H9 (cell line): Measurements from ENCODE around the gene OTULINL. TPM values are rescaled to one million over a fixed set of nuclear protein-coding genes. Genes with fewer than 3 reads are reported as not detected.

Experiments
- DNase-seq: peaks from one replicate; pipeline ENCODE4 v3.0.0-alpha.2; 2017
- H2AFZ ChIP-seq: one replicate; pipeline ENCODE4 v1.6.1; 2013; ENCODE audit warnings: mild to moderate bottlenecking, low read length, control low read depth, moderate library complexity
- H2AK5ac ChIP-seq: 2 replicates; pipeline ENCODE4 v1.6.1; 2013; ENCODE audit warnings: low read length, control low read depth, mixed read lengths; ENCODE audit not compliant: insufficient read length
- H2BK120ac ChIP-seq: one replicate; pipeline ENCODE4 v1.6.1; 2013; ENCODE audit warnings: low read depth, mild to moderate bottlenecking, low read length, control low read depth, inconsistent platforms; ENCODE audit not compliant: poor library complexity, severe bottlenecking
- H2BK12ac ChIP-seq: 2 replicates; pipeline ENCODE4 v1.6.1; 2013; ENCODE audit warnings: low read length, control low read depth, mixed read lengths, low read depth; ENCODE audit not compliant: insufficient read length
- H2BK15ac ChIP-seq: 2 replicates; pipeline ENCODE4 v1.6.1; 2013; ENCODE audit warnings: low read depth, low read length, control low read depth
- H2BK20ac ChIP-seq: one replicate; pipeline ENCODE4 v1.6.1; 2013; ENCODE audit warnings: low read depth, mild to moderate bottlenecking, low read length, control low read depth, inconsistent platforms; ENCODE audit not compliant: poor library complexity, severe bottlenecking
- H2BK5ac ChIP-seq: 2 replicates; pipeline ENCODE4 v1.6.1; 2013; ENCODE audit warnings: low read length, control low read depth, mixed read lengths; ENCODE audit not compliant: insufficient read length
- H3K14ac ChIP-seq: 2 replicates; pipeline ENCODE4 v1.6.1; 2013; ENCODE audit warnings: low read length, control low read depth; ENCODE audit not compliant: insufficient read depth
- H3K18ac ChIP-seq: 2 replicates; pipeline ENCODE4 v1.6.1; 2013; ENCODE audit warnings: low read depth, mild to moderate bottlenecking, mixed read lengths, low read length, control low read depth; ENCODE audit not compliant: insufficient read length
- H3K23ac ChIP-seq: 2 replicates; pipeline ENCODE4 v1.6.1; 2013; ENCODE audit warnings: low read length, control low read depth, mixed read lengths, low read depth; ENCODE audit not compliant: insufficient read length
- H3K23me2 ChIP-seq: 2 replicates; pipeline ENCODE4 v1.6.1; 2013; ENCODE audit warnings: low read depth, mild to moderate bottlenecking, mixed read lengths, low read length, control low read depth; ENCODE audit not compliant: insufficient read length, poor library complexity, severe bottlenecking
- H3K27ac ChIP-seq: 2 replicates; pipeline ENCODE4 v1.5.1; 2013; ENCODE audit warnings: low read length, control low read depth, mixed read lengths, low read depth; ENCODE audit not compliant: insufficient read length
- H3K27me3 ChIP-seq: 2 replicates; pipeline ENCODE4 v1.6.1; 2013; ENCODE audit warnings: low read length, control low read depth, inconsistent platforms; ENCODE audit not compliant: insufficient read depth
- H3K4ac ChIP-seq: 2 replicates; pipeline ENCODE4 v1.6.1; 2013; ENCODE audit warnings: low read depth, mild to moderate bottlenecking, control low read depth, inconsistent platforms, low read length, moderate library complexity
- H3K4me1 ChIP-seq: 2 replicates; pipeline ENCODE4 v1.6.1; 2013; ENCODE audit warnings: low read length, control low read depth, inconsistent platforms; ENCODE audit not compliant: insufficient read depth
- H3K4me2 ChIP-seq: 2 replicates; pipeline ENCODE4 v1.6.1; 2013; ENCODE audit warnings: low read length, control low read depth, mixed read lengths; ENCODE audit not compliant: insufficient read length, insufficient read depth
- H3K56ac ChIP-seq: 2 replicates; pipeline ENCODE4 v1.6.1; 2013; ENCODE audit warnings: low read depth, mild to moderate bottlenecking, mixed read lengths, low read length, control low read depth; ENCODE audit not compliant: insufficient read length
- H3K79me1 ChIP-seq: 2 replicates; pipeline ENCODE4 v1.6.1; 2013; ENCODE audit warnings: low read depth, mild to moderate bottlenecking, moderate library complexity, low read length, control low read depth, inconsistent platforms; ENCODE audit not compliant: insufficient read depth, poor library complexity, severe bottlenecking
- H3K79me2 ChIP-seq: 2 replicates; pipeline ENCODE4 v1.6.1; 2013; ENCODE audit warnings: low read length, control low read depth, inconsistent platforms; ENCODE audit not compliant: insufficient read depth
- H3K9ac ChIP-seq: 2 replicates; pipeline ENCODE4 v1.6.1; 2013; ENCODE audit warnings: low read length, control low read depth, mixed read lengths; ENCODE audit not compliant: insufficient read length; ENCODE audit errors: extremely low read depth
- H3K9me3 ChIP-seq: one replicate; pipeline ENCODE4 v1.6.1; 2013; ENCODE audit warnings: low read depth, low read length, inconsistent platforms; ENCODE audit not compliant: control insufficient read depth
- H3T11ph ChIP-seq: one replicate; pipeline ENCODE4 v1.6.1; 2013; ENCODE audit warnings: mild to moderate bottlenecking, low read length, control low read depth, inconsistent platforms
- H4K20me1 ChIP-seq: one replicate; pipeline ENCODE4 v1.6.1; 2013; ENCODE audit not compliant: control insufficient read depth, insufficient read length, insufficient read depth
- H4K5ac ChIP-seq: 2 replicates; pipeline ENCODE4 v1.6.1; 2013; ENCODE audit warnings: low read depth, mild to moderate bottlenecking, mixed read lengths, low read length, control low read depth; ENCODE audit not compliant: insufficient read length
- H4K8ac ChIP-seq: replicated peaks from 2 replicates; pipeline ENCODE4 v1.6.1; 2013; ENCODE audit warnings: low read length, control low read depth, mixed read lengths, low read depth; ENCODE audit not compliant: insufficient read length
- H4K91ac ChIP-seq: 2 replicates; pipeline ENCODE4 v1.6.1; 2013; ENCODE audit warnings: low read depth, mild to moderate bottlenecking, moderate library complexity, mixed read lengths, low read length, control low read depth; ENCODE audit not compliant: insufficient read length
- H3K27ac Mint-ChIP-seq, 3 experiments: 2 replicates in 2 of 3; 3 replicates in 1 of 3; pipeline ENCODE4 v1.8.0; 2020 to 2021; ENCODE audit warnings: mixed read lengths in 3 of 3, mild to moderate bottlenecking in 1 of 3, moderate library complexity in 1 of 3
- H3K27me3 Mint-ChIP-seq: 2 replicates; pipeline ENCODE4 v1.8.0; 2021; ENCODE audit warnings: low read depth, mild to moderate bottlenecking, moderate library complexity, mixed read lengths
- H3K36me3 Mint-ChIP-seq, 3 experiments: 2 replicates in 2 of 3; 3 replicates in 1 of 3; pipeline ENCODE4 v1.8.0; 2020 to 2021; ENCODE audit warnings: low read depth in 3 of 3, mixed read lengths in 3 of 3; ENCODE audit not compliant: insufficient read depth in 1 of 3
- H3K4me1 Mint-ChIP-seq, 2 experiments: 2 replicates each; pipeline ENCODE4 v1.8.0; 2020; ENCODE audit warnings: mixed read lengths in 2 of 2
- H3K4me3 Mint-ChIP-seq, 2 experiments: 2 replicates in 1 of 2; 3 replicates in 1 of 2; pipeline ENCODE4 v1.8.0; 2020 to 2021; ENCODE audit warnings: mild to moderate bottlenecking in 2 of 2, mixed read lengths in 2 of 2, moderate library complexity in 1 of 2
- H3K9me3 Mint-ChIP-seq, 2 experiments: 2 replicates in 1 of 2; 3 replicates in 1 of 2; pipeline ENCODE4 v1.8.0; 2020; ENCODE audit warnings: mild to moderate bottlenecking in 2 of 2, mixed read lengths in 2 of 2, moderate library complexity in 1 of 2
- WGBS: extraction: QIAGEN DNeasy Blood & Tissue Kit; methylation state at CpG from one replicate; pipeline ENCODE4 v1.1.7; 2013; ENCODE audit warnings: missing lambda C conversion rate, low lambda C conversion rate, mixed read lengths; ENCODE audit not compliant: insufficient read length; ENCODE audit errors: extremely low coverage; 5-methylcytosine and 5-hydroxymethylcytosine counted together
- total RNA-seq: library from RNA; stranded (reverse); gene quantifications from 2 replicates; pipeline ENCODE4 v1.2.1, GENCODE V29; 2021
- TF ChIP-seq, protein P1 (sequence below): fragments of 200-600 bp; sonication (generic); conservative IDR thresholded peaks from 3 replicates; pipeline ENCODE4 v1.8.0; 2021; ENCODE audit warnings: antibody characterized with exemption, mild to moderate bottlenecking

The OTULINL gene
- total RNA-seq, 1 experiment from 2014 or later = 7.5 TPM

DNA sequence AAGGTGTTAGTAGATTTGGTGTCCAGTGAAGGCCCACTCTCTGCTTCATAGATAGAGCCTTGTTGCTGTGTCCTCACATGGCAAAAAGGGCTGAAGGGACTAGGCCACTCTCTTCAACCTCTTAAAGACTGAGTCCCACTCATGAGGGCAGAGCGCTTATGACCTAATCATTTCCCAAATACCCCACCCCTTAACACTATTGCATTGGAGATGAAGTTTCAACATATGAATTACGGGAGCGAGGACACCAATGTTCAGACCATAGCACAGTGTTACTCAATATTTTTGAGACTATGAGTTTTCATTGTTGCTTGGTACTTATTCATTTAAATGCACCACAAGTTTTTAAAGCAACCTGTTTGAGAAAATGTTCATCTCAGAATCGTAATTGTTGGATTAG, 8.8 kb upstream of the OTULINL start:
- no CpG with 5 or more reads among the region's 4 CpGs for WGBS
- H2BK15ac ChIP-seq = no peak overlapping the region
- H3K4me1 ChIP-seq = no peaks in the 10 kb centered on the region
- H3K79me1 ChIP-seq = no peaks in the 10 kb centered on the region
- no peak overlapping the region for H4K91ac ChIP-seq
- no peak overlapping the region for H2BK120ac ChIP-seq
- no peaks in the 10 kb centered on the region for H3K23me2 ChIP-seq
- no peak overlapping the region for H3K9ac ChIP-seq
- H3K23ac ChIP-seq = no peak overlapping the region
- H3K4me1 Mint-ChIP-seq = no peaks in the 10 kb centered on the region
- no peak for DNase-seq
- H3K27me3 Mint-ChIP-seq = peaks cover 4% of the 10 kb centered on the region
- no peak overlapping the region for H3K4ac ChIP-seq
- H2BK5ac ChIP-seq = no peak overlapping the region
- H3K14ac ChIP-seq = no peak overlapping the region
- TF ChIP-seq, protein P1, sequence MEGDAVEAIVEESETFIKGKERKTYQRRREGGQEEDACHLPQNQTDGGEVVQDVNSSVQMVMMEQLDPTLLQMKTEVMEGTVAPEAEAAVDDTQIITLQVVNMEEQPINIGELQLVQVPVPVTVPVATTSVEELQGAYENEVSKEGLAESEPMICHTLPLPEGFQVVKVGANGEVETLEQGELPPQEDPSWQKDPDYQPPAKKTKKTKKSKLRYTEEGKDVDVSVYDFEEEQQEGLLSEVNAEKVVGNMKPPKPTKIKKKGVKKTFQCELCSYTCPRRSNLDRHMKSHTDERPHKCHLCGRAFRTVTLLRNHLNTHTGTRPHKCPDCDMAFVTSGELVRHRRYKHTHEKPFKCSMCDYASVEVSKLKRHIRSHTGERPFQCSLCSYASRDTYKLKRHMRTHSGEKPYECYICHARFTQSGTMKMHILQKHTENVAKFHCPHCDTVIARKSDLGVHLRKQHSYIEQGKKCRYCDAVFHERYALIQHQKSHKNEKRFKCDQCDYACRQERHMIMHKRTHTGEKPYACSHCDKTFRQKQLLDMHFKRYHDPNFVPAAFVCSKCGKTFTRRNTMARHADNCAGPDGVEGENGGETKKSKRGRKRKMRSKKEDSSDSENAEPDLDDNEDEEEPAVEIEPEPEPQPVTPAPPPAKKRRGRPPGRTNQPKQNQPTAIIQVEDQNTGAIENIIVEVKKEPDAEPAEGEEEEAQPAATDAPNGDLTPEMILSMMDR = no peak
- no peak overlapping the region for H2BK20ac ChIP-seq
- no peak overlapping the region for H4K8ac ChIP-seq
- H3K27ac ChIP-seq = no peak overlapping the region
- H3K36me3 Mint-ChIP-seq = no peaks in the 10 kb centered on the region; a peak in 1 of 7 replicates
- H2AK5ac ChIP-seq = no peak overlapping the region
- H3K4me3 Mint-ChIP-seq = no peak overlapping the region
- H2AFZ ChIP-seq = no peak overlapping the region
- H3K9me3 Mint-ChIP-seq = peaks cover 5% of the 10 kb centered on the region in 2 experiments; a peak in 2 of 5 replicates
- H3K27me3 ChIP-seq = no peaks in the 10 kb centered on the region
- no peak overlapping the region for H3K27ac Mint-ChIP-seq
- no peak overlapping the region for H2BK12ac ChIP-seq
- H3T11ph ChIP-seq = no peak overlapping the region
- no peaks in the 10 kb centered on the region for H3K9me3 ChIP-seq
- no peak overlapping the region for H3K18ac ChIP-seq
- H4K20me1 ChIP-seq = no peaks in the 10 kb centered on the region
- no peak overlapping the region for H3K4me2 ChIP-seq
- no peak overlapping the region for H4K5ac ChIP-seq
- no peak overlapping the region for H3K56ac ChIP-seq
- H3K79me2 ChIP-seq = no peaks in the 10 kb centered on the region
